ENCODE data around the gene PTPN2.
"Not testable (repeated sequence)": the region's sequence is repeated elsewhere in the genome, so short reads cannot be mapped to it uniquely, and the experiment has no call there.

Gene PTPN2

DNA sequence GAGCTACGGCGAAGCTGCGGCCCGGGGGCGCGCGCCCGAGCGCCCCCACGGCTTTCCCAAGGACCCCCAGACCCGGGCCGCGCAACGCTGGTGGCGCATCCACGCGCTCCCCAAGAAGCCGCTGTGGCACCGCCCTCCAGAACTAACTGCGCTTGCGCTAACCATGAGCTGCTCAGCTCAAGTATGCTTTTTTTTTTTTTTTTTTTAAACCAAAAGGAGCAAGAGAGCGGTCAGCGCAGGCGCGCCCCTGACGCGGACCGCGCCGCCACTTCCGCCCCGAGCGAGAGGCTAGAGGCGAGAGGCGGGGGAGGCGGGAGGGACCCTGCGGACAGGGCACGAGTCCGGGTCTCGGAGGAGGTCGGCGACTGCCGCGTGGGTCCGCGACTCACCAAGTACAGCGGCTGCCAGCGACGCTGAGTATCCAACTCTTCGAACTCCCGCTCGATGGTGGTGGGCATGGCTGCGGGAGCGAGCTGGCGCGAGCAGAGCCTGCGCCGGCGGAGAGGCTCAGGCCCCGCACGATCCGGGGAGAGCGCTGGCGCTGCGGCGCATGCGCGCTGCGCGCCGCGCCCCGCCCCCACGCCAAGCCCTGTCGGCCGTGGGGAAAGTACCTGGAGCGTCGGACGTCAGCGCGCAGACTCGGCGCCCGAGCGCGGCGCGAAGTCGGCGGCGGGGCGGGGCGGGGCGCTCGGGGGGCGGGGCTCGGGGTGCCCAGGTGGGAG lies at the start of gene PTPN2:
TSS of gene PTPN2 (minus strand) at position 554 of the 722 bp plus-strand sequence. CDS start at position 458, 96 bp downstream.
- DNase-seq, result peak; percentile 95

DNA sequence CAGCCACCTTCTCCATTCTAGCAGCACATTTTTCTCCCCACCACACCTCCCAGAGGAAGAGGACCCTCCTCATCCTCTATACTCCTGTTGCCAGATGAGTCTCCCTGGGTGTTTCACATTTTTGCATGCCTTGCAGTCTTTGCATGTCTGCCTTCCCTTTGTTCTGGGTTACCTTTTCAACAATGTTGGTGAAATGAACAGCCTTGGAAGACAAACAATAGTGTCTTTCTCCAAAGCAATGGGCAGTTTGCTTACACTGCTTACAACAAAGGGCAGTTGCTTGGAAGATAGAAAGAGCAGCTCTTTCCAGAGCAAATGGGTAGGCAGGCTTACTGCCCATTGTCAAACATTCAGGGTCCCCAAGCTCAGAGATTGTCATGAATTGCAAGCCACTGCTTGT lies 49.3 kb upstream of the PTPN2 start:
- DNase-seq, result no peak

DNA sequence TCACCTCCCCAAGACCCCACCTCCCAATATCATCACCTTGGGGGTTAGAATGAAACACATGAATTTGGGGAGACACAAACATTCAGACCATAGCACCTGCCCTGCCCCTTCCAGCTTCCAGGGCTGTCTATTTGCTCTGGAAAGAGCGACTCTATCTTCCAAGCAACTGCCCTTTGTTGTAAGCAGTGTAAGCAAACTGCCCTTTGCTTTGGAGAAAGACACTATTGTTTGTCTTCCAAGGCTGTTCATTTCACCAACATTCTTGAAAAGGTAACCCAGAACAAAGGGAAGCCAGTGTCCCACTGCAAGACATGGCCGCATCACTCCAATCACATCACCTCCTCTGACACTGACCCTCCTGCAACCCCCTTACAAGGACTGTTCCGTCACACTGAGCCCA lies 46.9 kb upstream of the PTPN2 start:
- DNase-seq, result no peak

DNA sequence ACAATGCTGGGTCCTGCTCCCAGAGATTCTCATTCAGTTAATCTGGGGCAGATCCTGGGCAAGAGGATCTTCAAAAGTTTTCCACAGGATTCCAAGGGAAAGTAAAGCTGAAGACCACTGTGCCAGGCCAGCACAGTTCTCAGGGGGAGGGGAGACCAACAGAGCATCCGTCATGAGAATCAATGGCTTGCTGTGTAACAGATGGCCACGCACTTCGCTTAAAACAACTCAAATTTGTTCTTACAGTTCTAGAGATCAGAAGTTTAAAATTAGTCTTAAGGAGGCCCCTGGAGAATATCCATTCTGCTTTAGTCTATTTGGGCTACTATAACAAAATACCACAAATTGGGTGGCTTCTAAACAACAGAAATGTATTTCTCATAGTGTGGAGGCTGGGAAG lies 46.3 kb upstream of the PTPN2 start:
- no peak for DNase-seq

DNA sequence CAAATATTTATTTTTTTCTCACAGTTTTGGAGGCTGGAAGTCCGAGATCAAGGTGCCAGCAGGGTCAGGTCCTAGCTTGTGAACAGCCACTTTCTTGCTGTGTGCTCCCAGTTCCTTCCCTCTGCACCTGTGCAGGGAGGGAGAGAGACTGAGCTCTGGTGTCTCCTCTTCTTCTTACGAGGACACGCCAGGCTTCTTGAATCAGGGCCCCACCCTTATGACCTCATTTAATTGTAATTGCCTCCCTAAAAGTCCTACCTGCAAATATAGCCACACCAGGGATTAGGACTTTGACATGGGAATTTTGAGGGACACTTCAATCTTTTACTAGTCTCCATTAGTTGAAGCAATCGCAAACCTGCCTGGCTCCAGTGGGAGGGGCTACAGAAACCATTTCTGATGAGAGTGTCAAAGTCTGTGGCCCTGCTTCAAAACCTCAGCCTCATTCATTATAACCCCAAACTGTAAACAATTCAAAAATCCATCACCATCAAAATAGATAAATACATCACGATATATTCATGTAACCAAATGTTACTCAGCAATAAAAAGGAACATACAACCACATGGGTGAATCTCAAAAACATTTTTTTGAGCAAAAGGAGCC lies 45.5 kb upstream of the PTPN2 start:
- DNase-seq, result no peak

DNA sequence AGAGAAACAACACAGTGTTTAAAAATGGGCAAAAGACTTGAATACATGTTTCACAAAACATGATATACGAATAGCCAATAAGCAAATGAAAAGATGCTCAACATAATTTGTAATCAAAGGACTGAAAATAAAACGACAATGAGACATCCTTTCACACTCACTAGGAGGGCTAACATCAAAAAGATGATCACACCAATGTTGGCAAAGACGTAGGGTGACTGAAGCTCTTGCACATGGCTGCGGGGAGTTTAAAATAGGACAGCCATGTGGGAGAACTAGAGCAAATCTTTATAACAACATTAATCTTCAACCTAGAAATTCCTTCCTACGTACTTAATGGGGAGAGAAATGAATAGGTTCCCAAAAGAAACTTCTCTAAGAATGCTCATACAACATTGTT lies 44.6 kb upstream of the PTPN2 start:
- no peak for DNase-seq

DNA sequence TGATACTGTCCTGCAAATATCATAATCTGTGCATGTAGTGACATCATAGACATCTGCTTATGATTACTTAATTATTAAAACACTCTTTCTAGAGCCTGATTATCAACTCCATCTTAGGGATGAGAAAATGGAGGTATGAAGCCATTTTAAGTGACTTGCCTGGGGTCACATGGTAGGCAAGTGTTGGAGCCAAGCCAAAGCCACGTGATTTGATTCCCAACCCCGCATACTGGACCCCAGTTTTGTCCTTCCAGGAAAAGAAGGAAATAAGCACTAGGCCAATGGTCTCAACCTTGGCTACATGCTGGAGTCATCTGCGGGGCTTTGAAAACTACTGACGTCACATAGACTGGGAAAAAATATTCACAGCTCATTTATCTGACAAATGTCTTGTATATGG lies 44.2 kb upstream of the PTPN2 start:
- no peak for DNase-seq

DNA sequence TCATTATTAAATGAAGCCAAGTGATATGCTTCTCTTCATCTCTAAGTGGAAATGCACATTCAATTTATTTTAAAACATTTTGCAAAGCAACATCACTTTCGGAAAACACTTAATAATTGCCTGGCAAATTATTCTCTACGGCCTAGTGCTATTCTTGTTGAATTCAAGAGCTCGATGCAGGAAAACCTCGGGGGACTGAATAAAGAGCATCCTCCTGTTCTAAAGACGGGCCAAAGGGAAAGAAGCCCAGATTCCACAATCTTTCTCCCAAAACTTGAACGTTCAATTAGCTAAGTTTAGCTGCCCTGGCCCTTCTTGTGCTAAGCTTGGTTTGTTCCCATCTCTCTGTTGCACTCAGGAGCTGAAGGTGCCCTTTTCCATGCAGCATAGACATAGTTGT lies 40.6 kb upstream of the PTPN2 start:
- DNase-seq, result no peak

DNA sequence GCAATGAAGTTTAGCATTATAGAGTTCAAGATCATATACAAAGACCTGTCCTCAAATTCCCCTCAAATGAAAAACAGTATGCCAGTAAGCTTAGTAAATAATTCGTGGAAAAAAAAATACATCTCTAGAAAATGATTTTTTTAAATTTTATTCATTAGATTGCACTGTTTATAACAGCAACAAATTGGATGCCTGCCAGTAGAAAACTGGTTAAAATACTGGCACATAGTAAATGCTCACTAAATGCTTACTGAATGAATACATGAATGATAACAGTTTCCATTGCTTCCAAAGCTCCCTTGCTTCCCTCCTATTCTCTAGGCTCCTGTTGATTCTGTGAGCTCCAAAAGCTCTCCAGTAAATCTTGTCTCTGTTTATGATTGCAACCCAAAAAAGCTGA lies 38.2 kb upstream of the PTPN2 start:
- DNase-seq, result no peak

DNA sequence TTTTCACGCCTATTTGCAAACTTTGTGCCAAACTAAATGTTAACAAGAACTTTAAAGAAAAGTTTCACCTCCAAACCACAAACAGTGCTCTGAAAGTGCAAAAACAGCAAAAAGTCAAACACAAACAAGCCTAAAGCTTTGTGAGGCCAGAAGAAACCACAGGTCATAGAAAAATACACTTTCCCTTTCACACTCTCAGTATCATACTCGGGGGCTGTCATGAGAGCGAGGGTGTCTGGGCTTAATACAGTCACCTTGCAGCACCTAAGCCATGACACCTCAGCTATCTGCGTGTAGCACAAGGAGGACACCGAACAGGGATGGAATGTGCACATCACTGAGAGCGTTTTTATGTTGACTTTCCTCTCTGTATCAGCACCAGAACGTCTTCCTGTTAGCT lies 37.1 kb upstream of the PTPN2 start:
- no peak for DNase-seq

DNA sequence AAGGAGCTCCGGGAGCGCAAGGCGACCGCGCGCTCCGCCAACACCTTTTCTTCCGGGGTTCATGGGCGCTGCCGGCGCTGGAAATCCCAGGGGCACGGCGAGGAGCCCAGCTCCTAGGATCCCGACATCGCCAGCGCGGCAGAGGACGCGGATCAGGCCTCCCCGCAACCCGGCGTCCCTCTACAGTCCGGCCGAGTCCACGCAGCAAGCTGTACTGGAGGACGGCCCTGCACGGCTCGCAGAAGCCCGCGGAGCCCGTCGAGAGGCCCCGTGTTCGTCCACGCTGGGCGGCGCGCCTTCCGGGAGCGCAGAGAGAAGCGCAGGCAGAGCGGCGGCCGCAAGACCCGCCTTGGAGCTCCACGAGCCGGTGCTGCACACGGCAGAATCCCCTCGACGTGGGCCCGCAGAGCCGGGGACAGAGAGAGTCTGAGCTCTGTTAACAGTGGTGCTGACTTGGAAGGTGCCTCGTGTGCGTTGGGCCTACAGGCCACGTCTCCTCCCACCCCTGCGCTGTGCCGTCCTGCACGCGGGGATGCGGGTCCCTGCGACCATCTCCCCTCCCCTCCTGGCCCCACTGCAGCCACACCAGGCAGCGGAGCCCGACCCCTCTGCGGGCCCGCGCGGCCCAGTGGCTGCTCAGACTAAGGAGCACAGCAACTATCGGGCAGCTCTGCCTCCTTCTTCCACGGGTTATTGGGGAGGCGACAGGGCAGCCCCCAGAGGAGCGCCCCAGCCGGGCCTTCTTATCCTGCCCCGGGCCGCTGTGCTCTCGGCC lies 28.1 kb upstream of the PTPN2 start:
- no peak for DNase-seq

DNA sequence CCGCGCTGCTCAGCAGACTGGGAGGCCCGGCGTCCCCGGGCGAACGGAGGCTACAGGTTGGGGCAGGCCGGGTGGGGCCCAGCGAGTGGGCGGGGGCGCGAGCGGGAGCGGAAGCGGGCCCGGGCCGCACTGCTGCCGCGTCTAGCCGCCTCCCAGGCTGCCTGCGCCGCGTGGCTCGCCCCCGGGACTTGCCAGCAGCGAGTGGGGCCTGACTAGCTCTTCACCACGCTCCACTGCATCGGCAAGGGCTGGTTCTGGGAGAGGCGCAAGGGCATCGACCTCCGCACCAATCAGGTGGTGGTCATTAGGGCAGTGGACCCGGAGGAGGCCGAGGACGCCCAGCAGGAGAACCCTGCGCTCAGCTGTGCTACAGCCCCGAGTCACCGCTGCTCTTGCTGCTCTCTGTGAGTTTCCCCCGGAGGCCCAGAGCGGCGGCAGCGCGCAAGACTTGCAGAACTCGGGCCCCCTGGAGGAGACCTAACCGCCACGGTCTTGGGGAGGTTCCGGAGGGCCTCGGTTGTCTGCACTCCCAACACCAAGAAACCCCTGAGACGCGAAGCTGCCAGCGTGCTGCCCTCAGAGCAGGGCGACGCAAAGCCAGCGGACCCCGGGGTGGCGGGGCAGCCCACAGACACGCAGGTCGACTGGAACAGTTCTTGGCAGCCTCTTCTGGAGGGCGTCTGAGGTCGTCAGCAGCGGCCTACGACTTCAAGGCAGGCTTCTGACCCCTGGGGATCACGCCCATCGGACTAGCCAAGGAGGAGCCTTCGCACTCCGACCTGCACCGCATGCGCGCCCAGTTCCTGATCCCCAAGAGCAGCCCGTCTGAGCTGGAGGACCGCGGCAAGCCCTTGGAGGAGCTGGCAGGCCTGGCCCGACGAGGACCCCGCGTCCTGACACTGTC lies 27.2 kb upstream of the PTPN2 start:
- DNase-seq, result peak; percentile 36

DNA sequence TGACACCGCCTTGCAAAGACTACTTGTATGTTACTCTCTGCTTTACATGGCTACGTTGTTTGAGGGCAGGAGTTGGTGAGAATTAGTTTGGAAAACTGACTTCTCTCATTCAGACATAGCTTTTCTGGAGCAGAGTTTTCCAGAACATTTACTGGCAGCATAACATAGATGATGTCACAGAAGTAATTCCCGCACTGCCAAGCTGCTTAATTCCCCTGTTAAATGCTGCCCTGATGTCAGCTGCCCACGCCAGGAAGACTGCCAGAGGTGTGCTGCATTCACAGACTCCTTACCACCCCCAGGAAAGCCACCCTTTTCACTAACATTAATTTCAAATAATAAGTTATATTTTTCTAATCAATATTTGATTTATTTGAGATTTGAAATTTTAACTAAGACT lies 24.7 kb upstream of the PTPN2 start:
- no peak for DNase-seq

DNA sequence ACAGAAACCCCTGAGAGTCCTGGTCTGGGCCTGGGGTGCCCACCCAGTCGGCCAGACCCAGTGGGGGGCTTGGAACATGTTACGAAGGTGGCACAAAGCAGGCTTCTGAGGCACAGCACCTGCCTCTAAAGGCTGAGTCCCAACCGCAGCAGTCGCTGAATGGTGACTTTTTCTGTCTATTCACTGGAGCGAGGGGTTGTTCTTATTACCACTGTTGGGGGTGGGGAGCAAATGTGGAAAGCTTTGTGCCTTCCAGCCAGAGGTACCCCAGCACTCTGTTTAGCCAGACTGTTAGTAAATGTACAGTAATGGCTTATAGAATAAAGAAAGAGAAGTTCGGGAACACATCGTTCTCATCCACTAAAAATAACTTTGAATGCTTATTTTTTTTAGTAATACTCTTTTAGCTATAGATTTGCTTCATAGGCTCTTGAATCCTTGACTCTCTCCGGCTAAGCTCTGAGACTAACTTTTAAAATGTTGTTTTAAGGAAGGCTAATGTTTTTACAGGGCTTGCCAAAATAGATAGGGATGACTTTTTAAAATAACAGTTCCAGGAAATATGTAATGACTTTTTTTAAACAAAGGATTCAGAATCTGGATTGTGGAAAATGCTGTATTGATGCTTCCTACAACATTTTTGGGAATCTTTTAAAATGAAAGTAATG lies 23.4 kb upstream of the PTPN2 start:
- peak; percentile 67 for DNase-seq

DNA sequence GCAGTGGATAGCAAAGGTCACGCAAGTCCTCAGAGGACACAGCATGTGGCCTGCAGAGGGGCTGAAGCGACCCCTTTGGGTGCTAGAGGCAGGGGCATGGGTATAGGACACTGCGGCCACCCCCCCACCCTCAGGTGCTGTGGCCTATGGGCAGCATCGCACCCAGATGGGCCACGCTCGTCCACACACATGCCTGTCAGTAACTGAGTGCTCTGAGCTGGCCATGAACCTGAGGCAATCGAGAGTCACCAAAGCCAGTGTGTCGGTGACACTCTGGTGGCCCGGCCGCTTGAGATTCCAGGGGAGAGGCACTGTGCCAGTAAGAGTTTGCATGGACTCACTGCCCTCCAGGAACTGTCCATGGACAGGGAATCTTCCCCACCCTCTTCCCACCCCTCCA lies 22.7 kb upstream of the PTPN2 start:
- no peak for DNase-seq

DNA sequence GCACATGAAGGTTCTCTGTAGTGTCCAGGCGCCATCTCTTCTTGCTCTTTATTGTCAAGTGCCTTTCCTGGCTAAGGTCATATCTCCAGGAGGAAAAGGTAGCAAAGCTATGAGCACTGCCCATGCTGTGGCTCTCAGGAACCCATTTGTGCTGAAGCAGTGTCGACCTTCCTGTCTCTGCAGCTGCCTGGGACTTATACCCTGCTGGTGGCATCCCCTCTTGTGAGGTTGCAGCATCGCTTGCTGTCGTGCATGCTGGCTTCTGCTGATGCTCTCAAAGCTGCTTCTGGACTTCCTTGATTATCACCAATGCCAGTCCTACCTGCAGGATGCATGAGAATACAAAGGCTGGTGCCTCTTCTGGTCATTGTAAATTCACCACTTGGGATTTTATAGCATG lies 22.1 kb upstream of the PTPN2 start:
- DNase-seq, result no peak

DNA sequence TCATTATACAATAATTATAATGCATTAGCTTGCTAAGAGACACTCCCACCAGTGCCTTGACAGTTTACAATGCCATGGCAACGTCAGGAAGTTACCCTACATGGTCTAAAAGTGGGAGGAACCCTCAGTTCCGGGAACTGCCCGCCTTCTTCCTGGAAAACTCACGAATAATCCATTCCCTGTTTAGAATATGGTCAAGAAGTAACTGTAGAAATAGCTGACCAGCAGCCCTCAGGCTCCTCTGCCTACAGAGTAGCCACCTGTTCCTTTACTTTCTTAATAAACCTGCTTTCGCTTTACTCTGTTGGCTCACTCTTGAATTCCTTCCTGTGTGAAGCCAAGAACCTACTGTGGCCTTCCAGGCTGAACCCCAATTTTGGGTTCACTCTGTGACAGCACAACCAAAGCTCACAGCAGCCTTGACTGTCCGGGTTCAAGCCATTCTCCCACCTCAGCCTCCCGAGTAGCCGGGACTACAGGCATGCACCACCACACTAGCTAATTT lies 20.0 kb upstream of the PTPN2 start:
- DNase-seq, result no peak

DNA sequence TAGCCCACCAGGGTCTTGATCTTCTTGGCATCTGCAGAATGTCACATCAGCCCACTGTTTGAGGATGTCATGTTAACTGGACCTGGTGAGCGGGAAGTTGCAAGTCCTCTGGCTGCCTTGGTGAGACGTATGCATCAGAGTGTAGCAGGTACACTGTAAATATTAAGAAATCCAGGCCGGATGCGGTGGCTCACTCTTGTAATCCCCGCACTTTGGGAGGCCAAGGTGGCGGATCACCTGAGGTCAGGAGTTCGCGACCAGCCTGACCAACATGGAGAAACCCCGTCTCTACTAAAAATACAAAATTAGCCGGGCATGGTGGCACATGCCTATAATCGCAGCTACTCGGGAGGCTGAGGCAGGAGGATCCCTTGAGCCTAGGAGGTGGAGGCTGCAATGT lies 17.2 kb upstream of the PTPN2 start:
- not testable (repeated sequence) for DNase-seq

DNA sequence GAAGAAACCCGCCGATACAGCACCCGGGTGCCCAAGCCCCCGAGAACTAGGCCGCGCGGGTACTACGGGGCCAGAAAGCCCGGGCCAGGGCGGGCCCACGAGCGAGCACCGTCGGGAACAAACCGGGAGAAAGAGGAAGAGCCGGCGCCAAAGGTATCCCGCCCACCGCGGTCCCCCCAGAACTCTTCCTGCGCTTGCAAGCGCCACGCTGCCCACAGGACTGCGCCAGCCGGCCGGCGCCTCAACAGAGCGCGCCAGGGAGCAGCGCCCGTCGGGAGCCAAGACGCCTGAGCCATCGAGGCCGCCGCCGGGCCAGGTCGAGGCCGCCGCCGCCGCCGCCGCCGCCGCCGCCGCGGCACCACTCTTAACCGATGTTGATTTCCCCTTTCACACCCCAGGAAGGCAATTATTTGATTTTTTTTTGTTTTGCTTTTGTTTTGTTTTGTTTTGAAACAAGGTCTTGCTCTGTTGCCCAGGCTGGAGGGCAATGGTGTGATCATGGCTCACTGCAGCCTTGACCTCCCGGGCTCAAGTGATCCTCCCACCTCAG lies 12.8 kb upstream of the PTPN2 start:
- not testable (repeated sequence) for DNase-seq

DNA sequence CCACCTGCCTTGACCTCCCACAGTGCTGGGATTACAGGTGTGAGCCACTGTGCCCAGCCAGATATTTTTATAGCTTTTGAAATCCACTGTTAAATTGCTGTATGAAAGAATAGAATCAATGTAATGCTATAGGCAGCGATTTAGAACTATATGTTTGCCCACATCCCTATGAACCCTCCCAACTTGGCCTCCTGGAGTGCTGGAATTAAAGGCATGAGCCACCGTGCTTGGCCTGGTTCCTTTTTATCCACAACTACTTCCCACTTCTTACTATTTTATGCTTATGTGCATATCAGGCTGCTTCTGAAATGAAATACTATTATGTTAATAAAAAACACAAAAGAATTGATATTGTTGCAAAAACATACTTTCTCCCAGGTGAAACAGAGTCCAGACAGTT lies 11.6 kb upstream of the PTPN2 start:
- no peak for DNase-seq

DNA sequence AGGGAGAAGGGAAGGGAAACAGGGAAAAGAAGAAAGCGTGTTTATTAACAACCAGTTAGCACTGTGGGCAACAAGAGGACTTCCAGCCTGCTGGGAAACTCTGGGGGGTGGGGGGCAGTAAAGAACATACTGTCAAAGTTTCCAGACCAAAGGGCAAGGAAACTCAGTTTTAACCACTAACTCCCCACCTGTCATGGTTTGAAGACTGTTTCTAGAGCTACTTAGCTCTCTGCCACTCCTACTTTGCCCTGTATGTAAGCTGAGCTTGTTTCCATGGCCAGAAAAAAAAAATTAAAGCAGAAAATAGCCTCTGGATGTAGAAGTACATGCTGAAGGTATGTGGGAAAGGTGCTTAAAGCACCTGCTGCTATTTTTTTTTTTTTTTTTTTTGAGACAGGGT lies 11.0 kb upstream of the PTPN2 start:
- no peak for DNase-seq

DNA sequence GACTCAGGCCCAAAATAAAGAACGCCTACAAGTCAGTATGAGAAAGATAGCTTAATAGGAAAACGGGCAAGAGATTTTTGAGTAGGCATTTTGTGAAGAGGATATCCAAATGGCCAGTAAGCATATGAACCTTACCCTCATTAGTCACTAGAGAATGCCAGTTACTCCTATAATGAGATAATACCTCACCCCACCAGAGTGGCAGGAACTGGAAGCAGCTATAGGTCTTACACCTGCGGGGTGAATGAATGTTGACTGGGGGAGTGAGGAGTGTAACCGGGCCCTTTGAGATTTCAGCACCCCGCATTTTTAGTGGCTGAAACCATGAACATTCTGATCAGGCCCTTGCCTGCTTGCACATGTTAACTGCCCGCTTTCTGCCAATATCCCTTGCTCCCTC lies 7.5 kb upstream of the PTPN2 start:
- no peak for DNase-seq
